Liver (tissue), 9 donors: ENCODE results near the gene TAPT1. TPM values are rescaled to one million over a fixed set of nuclear protein-coding genes. Genes with fewer than 3 reads are reported as not detected.

Experiments used
- DNase-seq: peaks from one replicate; pipeline ENCODE4 v3.0.0-alpha.2; 2017; ENCODE audit warnings: low spot score
- H3K27ac ChIP-seq, 2 donors: one replicate each; pipeline ENCODE4 v1.7.0; 2013; ENCODE audit warnings: inconsistent platforms in 2 of 2, low read length in 2 of 2, control low read depth in 1 of 2, low read depth in 1 of 2, mild to moderate bottlenecking in 1 of 2
- H3K27me3 ChIP-seq, 4 donors: one replicate each; pipeline versions ENCODE4 v1.6.1 to v1.7.0; 2013; ENCODE audit warnings: low read length in 3 of 4, inconsistent platforms in 1 of 4, mild to moderate bottlenecking in 1 of 4, moderate library complexity in 1 of 4; ENCODE audit not compliant: control insufficient read depth in 4 of 4, insufficient read depth in 4 of 4
- H3K36me3 ChIP-seq, 4 donors: one replicate each; pipeline versions ENCODE4 v1.6.1 to v1.7.0; 2013; ENCODE audit warnings: low read length in 3 of 4, mild to moderate bottlenecking in 3 of 4, low read depth in 1 of 4, moderate library complexity in 1 of 4; ENCODE audit not compliant: control insufficient read depth in 4 of 4, insufficient read depth in 3 of 4
- H3K4me1 ChIP-seq, 4 donors: one replicate each; pipeline versions ENCODE4 v1.6.1 to v1.7.0; 2013; ENCODE audit warnings: low read length in 3 of 4, mild to moderate bottlenecking in 3 of 4, moderate library complexity in 1 of 4; ENCODE audit not compliant: control insufficient read depth in 4 of 4, insufficient read depth in 4 of 4
- H3K4me3 ChIP-seq, 3 donors: one replicate each; pipeline versions ENCODE4 v1.6.1 to v1.7.0; 2013; ENCODE audit warnings: low read length in 3 of 3, control low read depth in 1 of 3, low read depth in 1 of 3, mild to moderate bottlenecking in 1 of 3
- H3K9ac ChIP-seq, 2 donors: one replicate each; pipeline ENCODE4 v1.7.0; 2013; ENCODE audit warnings: low read length in 2 of 2, mild to moderate bottlenecking in 2 of 2, moderate library complexity in 2 of 2, control low read depth in 1 of 2, low read depth in 1 of 2
- H3K9me3 ChIP-seq, 4 donors: one replicate each; pipeline versions ENCODE4 v1.6.1 to v1.7.0; 2013; ENCODE audit warnings: low read length in 3 of 4; ENCODE audit not compliant: control insufficient read depth in 4 of 4
- ATF3 ChIP-seq: IDR thresholded peaks from 2 replicates; pipeline ENCODE4 v1.6.1; 2016; ENCODE audit warnings: antibody characterized with exemption
- EGR1 ChIP-seq, 2 donors: IDR thresholded peaks; 2 replicates each; pipeline ENCODE4 v1.6.1; 2016 to 2018; ENCODE audit warnings: antibody characterized with exemption in 2 of 2, low read depth in 2 of 2
- FOXA1 ChIP-seq: IDR thresholded peaks from 2 replicates; pipeline ENCODE4 v1.6.1; 2016; ENCODE audit warnings: antibody characterized with exemption
- FOXA2 ChIP-seq: IDR thresholded peaks from 2 replicates; pipeline ENCODE4 v1.6.1; 2016; ENCODE audit warnings: antibody characterized with exemption
- GABPA ChIP-seq, 2 donors: IDR thresholded peaks in 1 of 2; conservative IDR thresholded peaks in 1 of 2; 2 replicates each; pipeline ENCODE4 v1.6.1; 2016; ENCODE audit warnings: antibody characterized with exemption in 2 of 2, mild to moderate bottlenecking in 1 of 2, moderate library complexity in 1 of 2
- HNF4A ChIP-seq, 2 donors: conservative IDR thresholded peaks; 2 replicates each; pipeline ENCODE4 v1.6.1; 2016; ENCODE audit warnings: antibody characterized with exemption in 2 of 2, mild to moderate bottlenecking in 2 of 2
- HNF4G ChIP-seq: IDR thresholded peaks from 2 replicates; pipeline ENCODE4 v1.6.1; 2016; ENCODE audit warnings: antibody characterized with exemption
- JUND ChIP-seq, 2 donors: IDR thresholded peaks; 2 replicates each; pipeline ENCODE4 v1.6.1; 2016; ENCODE audit warnings: antibody characterized with exemption in 2 of 2
- MAX ChIP-seq: IDR thresholded peaks from 2 replicates; pipeline ENCODE4 v1.6.1; 2016; ENCODE audit warnings: antibody characterized with exemption
- NR2F2 ChIP-seq: IDR thresholded peaks from 2 replicates; pipeline ENCODE4 v1.6.1; 2016; ENCODE audit warnings: antibody characterized with exemption
- RAD21 ChIP-seq, 2 donors: IDR thresholded peaks; 2 replicates each; pipeline ENCODE4 v1.6.1; 2016; ENCODE audit warnings: antibody characterized with exemption in 2 of 2, mild to moderate bottlenecking in 2 of 2
- RXRA ChIP-seq, 2 donors: IDR thresholded peaks; 2 replicates each; pipeline ENCODE4 v1.6.1; 2017 to 2018; ENCODE audit warnings: antibody characterized with exemption in 2 of 2, mild to moderate bottlenecking in 1 of 2
- SP1 ChIP-seq: IDR thresholded peaks from 2 replicates; pipeline ENCODE4 v1.6.1; 2018; ENCODE audit warnings: antibody characterized with exemption, mild to moderate bottlenecking
- TAF1 ChIP-seq: conservative IDR thresholded peaks from 2 replicates; pipeline ENCODE4 v1.6.1; 2016; ENCODE audit warnings: antibody characterized with exemption, mild to moderate bottlenecking
- YY1 ChIP-seq: IDR thresholded peaks from 2 replicates; pipeline ENCODE4 v1.6.1; 2016; ENCODE audit warnings: antibody characterized with exemption, mild to moderate bottlenecking
- ZBTB33 ChIP-seq: IDR thresholded peaks from 2 replicates; pipeline ENCODE4 v1.6.1; 2016; ENCODE audit warnings: antibody characterized with exemption
- WGBS: extraction: QIAGEN DNeasy Blood & Tissue Kit; methylation state at CpG from one replicate; pipeline ENCODE4 v1.1.7; 2013; 5-methylcytosine and 5-hydroxymethylcytosine counted together
- polyA plus RNA-seq, 2 donors: library from polyadenylated mRNA; stranded (reverse) in 1 of 2; unstranded in 1 of 2; fragments of 200-250 nt in 1 of 2; fragments of >200 nt in 1 of 2; fragmentation: Nextera tagmentation in 1 of 2; extraction: Ambion mirVana in 1 of 2; gene quantifications; one replicate each; pipeline versions ENCODE4 v1.2.1 to v1.2.3, GENCODE V29; 2013 to 2015
- total RNA-seq, 2 donors: library from RNA; depleted of rRNA; stranded (reverse); fragments of >200 nt; gene quantifications; one replicate each; pipeline ENCODE4 v1.2.3, GENCODE V29; 2014
- TF ChIP-seq, protein P1 (sequence below): IDR thresholded peaks from 2 replicates; pipeline ENCODE4 v1.6.1; 2016; ENCODE audit warnings: antibody characterized with exemption, mild to moderate bottlenecking
- TF ChIP-seq, protein P2 (sequence below): fragments of 150-350 bp; IDR thresholded peaks from 2 replicates; pipeline ENCODE4 v1.5.1; 2017; ENCODE audit warnings: improper control_type of control experiment, low read depth, low read length; ENCODE audit not compliant: missing input control
- donor health status: healthy.
- donor health status: healthy.
- donor health status: healthy.
- donor health status: healthy.
- donor health status: healthy.

TAPT1 gene
- total and polyA plus RNA-seq, 4 donors: 12.2 to 53.7 (median 22.1) TPM

DNA sequence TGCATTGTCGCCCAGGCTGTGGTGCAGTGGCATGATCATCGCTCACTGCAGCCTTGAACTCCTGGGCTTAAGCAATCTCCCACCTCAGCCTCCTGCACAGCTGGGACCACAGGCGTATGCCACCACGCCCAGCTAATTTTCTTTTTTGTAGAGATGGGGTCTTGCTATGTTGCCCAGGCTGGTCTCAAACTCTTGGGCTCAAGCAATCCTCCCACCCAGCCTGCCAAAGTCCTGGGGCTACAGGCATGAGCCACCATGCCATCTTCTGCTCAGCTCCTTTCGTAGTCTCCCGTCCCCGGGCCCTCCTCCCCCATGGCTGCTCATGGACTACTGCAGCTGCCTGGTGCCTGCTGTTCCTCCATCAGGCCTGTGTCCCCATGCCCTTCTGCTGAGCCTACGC, 58.1 kb downstream of the TAPT1 start:
- DNase-seq: no peak
- Histone ChIP-seq H3K27me3 (no peaks in the 10 kb centered on the region), H3K4me1 (no peaks in the 10 kb centered on the region), H3K4me3 (no peak overlapping the region), H3K36me3 (peaks cover 4 to 71% (median 55%) of the 10 kb centered on the region in 4 donors), H3K27ac (no peak overlapping the region), H3K9me3 (no peaks in the 10 kb centered on the region), H3K9ac (no peak overlapping the region)
- TF ChIP-seq NR2F2 (no peak), ZBTB33 (no peak), MAX (no peak), EGR1 (IDR thresholded peaks at IDR 0.05; ENCODE audit: low read depth in 2 of 2) (no peak), HNF4A (conservative IDR thresholded peaks at IDR 0.05) (no peak), FOXA1 (no peak), SP1 (no peak), RAD21 (IDR thresholded peaks at IDR 0.05) (no peak), YY1 (no peak), TAF1 (no peak), JUND (IDR thresholded peaks at IDR 0.05) (no peak), RXRA (IDR thresholded peaks at IDR 0.05) (no peak), HNF4G (no peak), FOXA2 (no peak), GABPA (IDR thresholded peaks at IDR 0.05 in 1 of 2, conservative IDR thresholded peaks at IDR 0.05 in 1 of 2) (no peak), ATF3 (no peak)
- TF ChIP-seq, protein P1, sequence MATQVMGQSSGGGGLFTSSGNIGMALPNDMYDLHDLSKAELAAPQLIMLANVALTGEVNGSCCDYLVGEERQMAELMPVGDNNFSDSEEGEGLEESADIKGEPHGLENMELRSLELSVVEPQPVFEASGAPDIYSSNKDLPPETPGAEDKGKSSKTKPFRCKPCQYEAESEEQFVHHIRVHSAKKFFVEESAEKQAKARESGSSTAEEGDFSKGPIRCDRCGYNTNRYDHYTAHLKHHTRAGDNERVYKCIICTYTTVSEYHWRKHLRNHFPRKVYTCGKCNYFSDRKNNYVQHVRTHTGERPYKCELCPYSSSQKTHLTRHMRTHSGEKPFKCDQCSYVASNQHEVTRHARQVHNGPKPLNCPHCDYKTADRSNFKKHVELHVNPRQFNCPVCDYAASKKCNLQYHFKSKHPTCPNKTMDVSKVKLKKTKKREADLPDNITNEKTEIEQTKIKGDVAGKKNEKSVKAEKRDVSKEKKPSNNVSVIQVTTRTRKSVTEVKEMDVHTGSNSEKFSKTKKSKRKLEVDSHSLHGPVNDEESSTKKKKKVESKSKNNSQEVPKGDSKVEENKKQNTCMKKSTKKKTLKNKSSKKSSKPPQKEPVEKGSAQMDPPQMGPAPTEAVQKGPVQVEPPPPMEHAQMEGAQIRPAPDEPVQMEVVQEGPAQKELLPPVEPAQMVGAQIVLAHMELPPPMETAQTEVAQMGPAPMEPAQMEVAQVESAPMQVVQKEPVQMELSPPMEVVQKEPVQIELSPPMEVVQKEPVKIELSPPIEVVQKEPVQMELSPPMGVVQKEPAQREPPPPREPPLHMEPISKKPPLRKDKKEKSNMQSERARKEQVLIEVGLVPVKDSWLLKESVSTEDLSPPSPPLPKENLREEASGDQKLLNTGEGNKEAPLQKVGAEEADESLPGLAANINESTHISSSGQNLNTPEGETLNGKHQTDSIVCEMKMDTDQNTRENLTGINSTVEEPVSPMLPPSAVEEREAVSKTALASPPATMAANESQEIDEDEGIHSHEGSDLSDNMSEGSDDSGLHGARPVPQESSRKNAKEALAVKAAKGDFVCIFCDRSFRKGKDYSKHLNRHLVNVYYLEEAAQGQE: no peak
- TF ChIP-seq, protein P2, sequence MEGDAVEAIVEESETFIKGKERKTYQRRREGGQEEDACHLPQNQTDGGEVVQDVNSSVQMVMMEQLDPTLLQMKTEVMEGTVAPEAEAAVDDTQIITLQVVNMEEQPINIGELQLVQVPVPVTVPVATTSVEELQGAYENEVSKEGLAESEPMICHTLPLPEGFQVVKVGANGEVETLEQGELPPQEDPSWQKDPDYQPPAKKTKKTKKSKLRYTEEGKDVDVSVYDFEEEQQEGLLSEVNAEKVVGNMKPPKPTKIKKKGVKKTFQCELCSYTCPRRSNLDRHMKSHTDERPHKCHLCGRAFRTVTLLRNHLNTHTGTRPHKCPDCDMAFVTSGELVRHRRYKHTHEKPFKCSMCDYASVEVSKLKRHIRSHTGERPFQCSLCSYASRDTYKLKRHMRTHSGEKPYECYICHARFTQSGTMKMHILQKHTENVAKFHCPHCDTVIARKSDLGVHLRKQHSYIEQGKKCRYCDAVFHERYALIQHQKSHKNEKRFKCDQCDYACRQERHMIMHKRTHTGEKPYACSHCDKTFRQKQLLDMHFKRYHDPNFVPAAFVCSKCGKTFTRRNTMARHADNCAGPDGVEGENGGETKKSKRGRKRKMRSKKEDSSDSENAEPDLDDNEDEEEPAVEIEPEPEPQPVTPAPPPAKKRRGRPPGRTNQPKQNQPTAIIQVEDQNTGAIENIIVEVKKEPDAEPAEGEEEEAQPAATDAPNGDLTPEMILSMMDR: no peak
- WGBS: 92% methylated on average over 8 of the region's 8 CpGs

DNA sequence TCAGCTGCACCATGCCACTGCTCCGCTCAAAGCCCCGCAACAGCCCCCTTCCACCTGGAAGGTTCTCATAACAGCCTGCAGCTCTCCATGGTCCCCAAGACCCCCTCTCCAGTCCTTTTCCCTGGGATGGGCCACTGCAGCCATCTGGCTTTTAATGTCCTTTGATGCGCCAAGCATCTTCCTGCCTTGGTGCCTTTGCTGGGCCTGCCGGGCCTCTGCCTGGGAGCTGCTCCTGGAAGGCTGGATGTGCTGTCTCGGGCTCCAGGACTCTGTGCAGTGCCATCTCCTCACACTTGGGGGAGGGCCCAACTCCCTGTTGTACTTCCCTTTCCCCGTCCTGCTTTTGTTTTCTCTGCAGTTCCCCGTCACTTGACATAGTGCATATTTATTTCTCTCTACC, 60.3 kb downstream of the TAPT1 start:
- H3K9me3 ChIP-seq: no peaks in the 10 kb centered on the region
- no peak for TF ChIP-seq MAX
- TF ChIP-seq GABPA (IDR thresholded peaks at IDR 0.05 in 1 of 2, conservative IDR thresholded peaks at IDR 0.05 in 1 of 2): no peak
- TF ChIP-seq FOXA1: no peak
- TF ChIP-seq YY1: no peak
- TF ChIP-seq ZBTB33: no peak
- TF ChIP-seq SP1: no peak
- no peak for TF ChIP-seq RXRA (IDR thresholded peaks at IDR 0.05)
- no peak for TF ChIP-seq TAF1
- TF ChIP-seq HNF4G: no peak
- no peak for TF ChIP-seq ATF3
- TF ChIP-seq, protein P1: no peak
- no peak for TF ChIP-seq RAD21 (IDR thresholded peaks at IDR 0.05)
- H3K9ac ChIP-seq: no peak overlapping the region
- no peaks in the 10 kb centered on the region for H3K4me1 ChIP-seq
- H3K27me3 ChIP-seq: no peaks in the 10 kb centered on the region
- no peak for DNase-seq
- H3K27ac ChIP-seq: no peak overlapping the region
- H3K36me3 ChIP-seq: peaks cover 6 to 68% (median 56%) of the 10 kb centered on the region in 4 donors
- no peak overlapping the region for H3K4me3 ChIP-seq
- 96% methylated on average over 7 of the region's 7 CpGs for WGBS
